ENCODE data around the gene SIL1. TPM values are rescaled to one million over a fixed set of nuclear protein-coding genes. Genes with fewer than 3 reads are reported as not detected.

The SIL1 gene
- total and polyA plus RNA-seq, 2 of the 8 experiments (the other 6 are each of a cell fraction or from before 2014, with no cell fraction given), result 8.3 to 12.8 TPM

GRCh38 chr5:139017624-139018023 is 180.5 kb downstream of the SIL1 start:
- Histone ChIP-seq H3K27me3 (replicated peaks in 1 of 4; ENCODE audit: control insufficient read depth in 3 of 4, extremely low read depth in 1 of 4, insufficient read depth in 3 of 4, low read length in 3 of 4) (no peaks in the 10 kb centered on the region), H3K9ac (replicated peaks in 1 of 4; ENCODE audit: extremely low read depth in 1 of 4, low read depth in 3 of 4, low read length in 3 of 4) (no peak overlapping the region), H2BK12ac (ENCODE audit: low read depth, low read length) (no peak overlapping the region), H3K36me3 (ENCODE audit: control insufficient read depth in 2 of 4, insufficient read depth in 4 of 4, low read length in 3 of 4) (no peaks in the 10 kb centered on the region), H3K18ac (ENCODE audit: extremely low read depth, low read length) (no peak overlapping the region), H3K4me3 (ENCODE audit: extremely low read depth in 1 of 4, insufficient read depth in 2 of 4, low read depth in 3 of 4, low read length in 4 of 4) (no peak overlapping the region), H4K8ac (ENCODE audit: extremely low read depth, insufficient read depth, low read length) (no peak overlapping the region), H3K4ac (replicated peaks; ENCODE audit: insufficient read length, low read depth, low read length) (no peak overlapping the region), H2BK5ac (ENCODE audit: low read depth, low read length) (no peak overlapping the region), H4K5ac (ENCODE audit: insufficient read length, low read depth, low read length) (no peak overlapping the region), H2BK120ac (replicated peaks; ENCODE audit: low read depth, low read length) (no peak overlapping the region), H3K9me3 (ENCODE audit: insufficient read depth in 2 of 2, low read depth in 1 of 2, low read length in 1 of 2) (no peaks in the 10 kb centered on the region), H3K23me2 (ENCODE audit: low read depth, low read length) (no peaks in the 10 kb centered on the region), H3K27ac (ENCODE audit: low read depth, low read length) (no peak overlapping the region), H3K14ac (ENCODE audit: insufficient read length) (no peak overlapping the region), H2BK15ac (ENCODE audit: low read length) (no peak overlapping the region), H2AK5ac (ENCODE audit: low read depth, low read length) (no peak overlapping the region), H2BK20ac (ENCODE audit: low read length) (no peak overlapping the region), H3K4me2 (ENCODE audit: insufficient read depth in 1 of 2, low read depth in 2 of 2, low read length in 2 of 2) (no peak overlapping the region), H3K79me2 (ENCODE audit: control insufficient read depth in 1 of 2, insufficient read depth in 2 of 2, low read length in 2 of 2) (no peaks in the 10 kb centered on the region), H3K23ac (ENCODE audit: insufficient read length) (no peak overlapping the region), H3K79me1 (ENCODE audit: low read depth, low read length) (no peaks in the 10 kb centered on the region), H3K4me1 (replicated peaks in 1 of 4; ENCODE audit: control insufficient read depth in 3 of 4, insufficient read depth in 4 of 4, low read length in 3 of 4) (no peaks in the 10 kb centered on the region), H2AFZ (ENCODE audit: low read length) (no peak overlapping the region), H4K91ac (replicated peaks; ENCODE audit: insufficient read length, low read length) (no peak overlapping the region), H4K20me1 (replicated peaks in 1 of 2; ENCODE audit: control insufficient read depth in 1 of 2, insufficient read depth in 2 of 2, low read length in 2 of 2) (no peaks in the 10 kb centered on the region), H3K56ac (replicated peaks; ENCODE audit: insufficient read length, low read depth, low read length) (no peak overlapping the region)
- ChIA-PET POLR2A (ENCODE audit: partially characterized antibody) (no interaction called here), CTCF (ENCODE audit: partially characterized antibody) (interaction anchor here (0.8 kb wide), 1 partner anchor 114 kb away, joined by 6 read pairs; no protein-coding TSS in a partner anchor)
- no peak for DNase-seq (ENCODE audit: low read depth in 1 of 2, low spot score in 2 of 2)
- WGBS, 2 experiments (ENCODE audit: extremely low coverage in 1 of 2, insufficient coverage in 1 of 2, insufficient read length in 1 of 2, insufficient replicate concordance in 2 of 2, low coverage in 1 of 2, low lambda C conversion rate in 2 of 2, missing lambda C conversion rate in 1 of 2), result 88% methylated on average over 5 of the region's 5 CpGs; no CpG with 5 or more reads in 1 of the 2 experiments
- no peak for FAIRE-seq
- no peak for TF ChIP-seq ZNF274 (IDR thresholded peaks at IDR 0.05; ENCODE audit: borderline replicate concordance, extremely low read depth, low read length)
- TF ChIP-seq CTCF (IDR thresholded peaks at IDR 0.05; ENCODE audit: control extremely low read depth in 1 of 3, insufficient read depth in 1 of 3, low read depth in 1 of 3, low read length in 3 of 3), result no peak
- no peak for TF ChIP-seq CHD1 (IDR thresholded peaks at IDR 0.05; ENCODE audit: low read depth, low read length)
- no peak for TF ChIP-seq TAF1 (IDR thresholded peaks at IDR 0.05; ENCODE audit: low read depth, low read length)
- TF ChIP-seq GTF2F1 (IDR thresholded peaks at IDR 0.05; ENCODE audit: borderline replicate concordance, low read depth, low read length), result no peak
- TF ChIP-seq TBP (IDR thresholded peaks at IDR 0.05; ENCODE audit: low read depth, low read length), result no peak
- TF ChIP-seq EP300 (IDR thresholded peaks at IDR 0.05; ENCODE audit: borderline replicate concordance in 1 of 2, low read depth in 2 of 2, low read length in 2 of 2), result no peak
- TF ChIP-seq GABPA (IDR thresholded peaks at IDR 0.05; ENCODE audit: borderline replicate concordance, insufficient read depth, low read length), result no peak
- no peak for TF ChIP-seq BACH1 (IDR thresholded peaks at IDR 0.05; ENCODE audit: low read length)
- no peak for TF ChIP-seq BCL11A (IDR thresholded peaks at IDR 0.05; ENCODE audit: low read depth in 2 of 2, low read length in 2 of 2)
- no peak for TF ChIP-seq CEBPB (IDR thresholded peaks at IDR 0.05; ENCODE audit: low read depth, low read length)
